Dendritic cell treated with granulocyte-macrophage colony-stimulating factor and Interleukin-4, amounts not matched to agents 40 ng/mL and 50 ng/mL, for 4 days (primary cell): ENCODE data around the gene TOP1.

Experiments
- H3K27ac Mint-ChIP-seq: one replicate; pipeline ENCODE4 v1.8.0; 2022; ENCODE audit warnings: mild to moderate bottlenecking, mixed read lengths
- H3K27me3 Mint-ChIP-seq: one replicate; pipeline ENCODE4 v1.8.0; 2022; ENCODE audit warnings: mild to moderate bottlenecking, mixed read lengths
- H3K36me3 Mint-ChIP-seq: one replicate; pipeline ENCODE4 v1.8.0; 2022; ENCODE audit warnings: low read depth, mixed read lengths
- H3K4me1 Mint-ChIP-seq: one replicate; pipeline ENCODE4 v1.8.0; 2022; ENCODE audit warnings: low read depth, mixed read lengths
- H3K4me3 Mint-ChIP-seq: one replicate; pipeline ENCODE4 v1.8.0; 2022; ENCODE audit warnings: mild to moderate bottlenecking, moderate library complexity, mixed read lengths
- H3K9me3 Mint-ChIP-seq: one replicate; pipeline ENCODE4 v1.8.0; 2022; ENCODE audit warnings: mixed read lengths
- intact Hi-C: fragments of 100-400 bp; cut with micrococcal nuclease; formaldehyde crosslinking; loops from one replicate; pipeline ENCODE4 v1.15.0; 2022

TOP1 gene

DNA sequence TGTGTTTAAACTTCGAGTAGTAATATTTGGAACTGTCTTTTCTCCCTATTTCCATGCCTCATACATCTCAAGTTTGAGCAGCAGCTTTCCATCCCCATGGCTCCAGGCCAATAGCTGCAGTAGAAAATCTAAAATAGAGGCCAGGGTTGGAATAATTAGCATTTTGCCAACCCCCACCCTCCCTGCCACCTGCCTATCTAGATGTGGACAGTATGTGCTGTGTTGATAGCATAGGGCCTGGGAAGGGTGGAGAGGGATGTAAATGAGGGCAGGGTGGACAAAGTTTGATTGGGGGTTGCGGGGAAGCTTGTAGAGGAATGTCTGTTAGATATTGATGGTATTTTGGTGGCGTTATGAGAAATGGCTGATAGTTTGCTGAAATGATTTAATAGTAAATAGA, 5.6 kb downstream of the TOP1 start:
- peaks cover 49% of the 10 kb centered on the region for H3K36me3 Mint-ChIP-seq
- H3K4me3 Mint-ChIP-seq: no peak overlapping the region
- intact Hi-C loops: loop anchor here (10.0 kb wide), 1 partner anchor 51 kb away; no protein-coding TSS in a partner anchor
- no peak overlapping the region for H3K27ac Mint-ChIP-seq
- peaks cover 81% of the 10 kb centered on the region for H3K4me1 Mint-ChIP-seq
- no peaks in the 10 kb centered on the region for H3K27me3 Mint-ChIP-seq
- no peaks in the 10 kb centered on the region for H3K9me3 Mint-ChIP-seq

DNA sequence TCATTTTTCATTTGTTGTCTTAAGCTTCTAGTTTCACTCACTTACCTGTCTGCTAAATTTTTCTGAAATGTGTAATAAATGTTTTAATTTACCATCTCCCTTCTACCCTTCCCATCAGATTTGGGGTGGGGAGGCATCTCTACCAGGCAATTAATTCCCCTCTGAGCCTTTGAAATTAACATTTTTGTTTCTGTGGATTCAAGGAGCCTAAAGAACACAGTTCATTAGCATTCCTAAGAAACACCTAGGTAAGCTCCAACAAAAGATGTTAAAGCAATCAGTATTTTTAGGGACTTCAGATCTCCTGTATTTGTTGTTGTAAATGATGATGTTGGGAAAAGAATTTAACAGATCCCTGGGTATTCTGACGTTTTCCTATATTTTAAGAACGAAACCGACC, 6.6 kb downstream of the TOP1 start:
- intact Hi-C loops: loop anchor here (10.0 kb wide), 1 partner anchor 50 kb away; no protein-coding TSS in a partner anchor

DNA sequence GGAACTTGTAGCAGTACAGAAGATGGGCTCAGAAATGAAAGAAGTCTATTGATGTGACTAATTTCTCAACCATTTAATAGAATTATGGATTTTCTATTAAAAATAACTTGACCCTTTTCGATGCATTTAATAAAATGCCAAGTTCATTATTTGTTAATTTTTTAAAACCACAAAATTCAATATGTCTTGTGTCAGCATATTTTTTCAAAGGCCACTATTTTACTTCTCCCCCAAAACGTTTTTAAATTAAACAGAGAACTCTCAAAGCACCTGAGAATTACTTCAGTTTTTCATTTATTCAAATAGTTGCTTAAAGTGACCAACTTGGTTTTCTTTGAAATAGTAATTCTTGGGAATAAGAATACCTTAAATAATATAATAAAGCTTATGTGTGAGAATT, 8.6 kb downstream of the TOP1 start:
- Mint-ChIP-seq H3K9me3 (no peaks in the 10 kb centered on the region), H3K36me3 (peaks cover 28% of the 10 kb centered on the region), H3K27ac (no peak overlapping the region), H3K27me3 (no peaks in the 10 kb centered on the region), H3K4me1 (peaks cover 84% of the 10 kb centered on the region), H3K4me3 (no peak overlapping the region)
- intact Hi-C loops: loop anchor here (10.0 kb wide), 1 partner anchor 48 kb away; no protein-coding TSS in a partner anchor

More for the DNA sequence above, 6.6 kb downstream of the TOP1 start:
- Mint-ChIP-seq H3K27me3 (no peaks in the 10 kb centered on the region), H3K9me3 (no peaks in the 10 kb centered on the region), H3K36me3 (peaks cover 39% of the 10 kb centered on the region), H3K27ac (no peak overlapping the region), H3K4me1 (peaks cover 87% of the 10 kb centered on the region), H3K4me3 (no peak overlapping the region)

GRCh38 chr20:41038149-41038877, 9.7 kb downstream of the TOP1 start:
- Mint-ChIP-seq H3K27ac (no peak overlapping the region), H3K36me3 (peaks cover 33% of the 10 kb centered on the region), H3K27me3 (no peaks in the 10 kb centered on the region), H3K4me1 (peaks cover 79% of the 10 kb centered on the region), H3K4me3 (no peak overlapping the region), H3K9me3 (no peaks in the 10 kb centered on the region)
- intact Hi-C loops: loop anchor here (10.0 kb wide), 1 partner anchor 46 kb away; no protein-coding TSS in a partner anchor

DNA sequence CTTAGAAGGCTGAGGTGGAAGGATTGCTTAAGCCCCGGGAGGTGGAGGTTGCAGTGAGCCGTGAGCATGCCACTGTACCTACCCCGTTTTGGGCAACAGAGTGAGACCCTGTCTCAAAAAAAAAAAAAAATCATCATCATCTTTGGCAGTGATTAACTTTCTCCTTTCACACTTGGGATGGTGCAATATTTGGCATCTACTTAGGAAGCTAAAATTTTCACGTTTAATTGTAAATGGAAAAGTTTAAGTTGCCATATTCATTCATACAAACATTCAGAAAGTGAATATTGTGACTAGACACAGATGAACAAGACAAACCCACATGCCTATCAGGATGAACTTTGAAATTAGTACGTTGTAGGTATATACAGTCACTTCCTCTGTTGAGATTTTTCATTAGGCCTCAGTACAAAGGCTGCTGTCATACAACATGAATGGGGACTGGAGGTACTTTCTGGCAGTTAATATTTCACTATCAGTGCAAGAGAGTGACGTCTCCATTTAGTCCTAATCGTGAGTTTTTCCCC, 10.3 kb downstream of the TOP1 start:
- H3K27me3 Mint-ChIP-seq: no peaks in the 10 kb centered on the region
- no peak overlapping the region for H3K4me3 Mint-ChIP-seq
- intact Hi-C loops: loop anchor here (10.0 kb wide), 1 partner anchor 46 kb away; no protein-coding TSS in a partner anchor
- peaks cover 37% of the 10 kb centered on the region for H3K36me3 Mint-ChIP-seq
- no peak overlapping the region for H3K27ac Mint-ChIP-seq
- H3K4me1 Mint-ChIP-seq: peaks cover 79% of the 10 kb centered on the region
- H3K9me3 Mint-ChIP-seq: no peaks in the 10 kb centered on the region

DNA sequence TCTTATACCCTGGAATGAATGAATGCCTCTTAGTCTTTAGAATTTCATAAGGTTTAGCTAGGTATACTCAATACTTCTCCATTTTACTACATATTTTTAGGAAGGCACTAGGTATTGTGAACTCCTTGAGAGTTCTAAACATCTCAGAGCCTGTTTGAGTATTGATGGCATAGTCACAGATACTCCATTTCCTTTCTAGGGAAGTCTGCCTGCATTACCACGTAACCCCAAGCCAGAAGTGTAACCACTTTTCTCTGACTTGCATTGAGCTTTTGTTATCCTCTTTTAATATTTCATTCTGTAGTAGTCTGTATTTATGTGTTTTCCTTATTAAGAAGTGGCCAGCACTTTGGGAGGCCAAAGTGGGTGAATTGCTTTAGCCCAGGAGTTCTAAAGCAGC, 12.2 kb downstream of the TOP1 start:
- intact Hi-C loops: no loop called here
- Mint-ChIP-seq H3K27ac (no peak overlapping the region), H3K36me3 (peaks cover 26% of the 10 kb centered on the region), H3K27me3 (no peaks in the 10 kb centered on the region), H3K4me1 (peaks cover 73% of the 10 kb centered on the region), H3K4me3 (no peak overlapping the region), H3K9me3 (no peaks in the 10 kb centered on the region)

- H3K27me3 Mint-ChIP-seq: no peaks in the 10 kb centered on the region
- H3K9me3 Mint-ChIP-seq: no peaks in the 10 kb centered on the region
- peaks cover 71% of the 10 kb centered on the region for H3K4me1 Mint-ChIP-seq
- peaks cover 18% of the 10 kb centered on the region for H3K36me3 Mint-ChIP-seq
- intact Hi-C loops: no loop called here
- no peak overlapping the region for H3K4me3 Mint-ChIP-seq
- no peak overlapping the region for H3K27ac Mint-ChIP-seq
Measured at GRCh38 chr20:41041693-41042092, 13.1 kb downstream of the TOP1 start.

- Mint-ChIP-seq H3K27me3 (no peaks in the 10 kb centered on the region), H3K4me3 (no peak overlapping the region), H3K9me3 (no peaks in the 10 kb centered on the region), H3K27ac (peak overlapping the region; percentile 59), H3K36me3 (peaks cover 9% of the 10 kb centered on the region), H3K4me1 (peaks cover 78% of the 10 kb centered on the region)
- intact Hi-C loops: loop anchor here (5.0 kb wide), 1 partner anchor 52 kb away; no protein-coding TSS in a partner anchor
Measured at GRCh38 chr20:41044409-41045062, 15.9 kb downstream of the TOP1 start.

DNA sequence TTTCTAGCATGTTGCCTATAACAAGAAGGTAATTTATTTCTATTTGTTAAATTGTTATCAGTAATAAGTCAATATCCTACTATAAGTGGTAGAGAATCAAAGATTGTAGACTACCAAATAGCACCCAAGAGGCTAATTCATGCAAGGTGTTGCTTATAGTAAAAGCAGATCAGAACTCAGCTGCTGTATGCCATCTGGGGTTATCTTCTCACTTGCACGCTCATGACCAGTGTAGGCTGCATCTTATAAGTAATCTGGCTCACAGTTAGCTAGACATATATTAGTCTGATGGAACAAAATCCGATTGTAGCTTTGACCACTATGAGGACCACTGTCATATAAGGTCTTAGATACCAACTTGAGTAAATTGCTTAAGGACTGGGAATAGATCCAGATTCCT, 17.0 kb downstream of the TOP1 start:
- Mint-ChIP-seq H3K9me3 (no peaks in the 10 kb centered on the region), H3K4me3 (no peak overlapping the region), H3K4me1 (peaks cover 77% of the 10 kb centered on the region), H3K27me3 (no peaks in the 10 kb centered on the region), H3K36me3 (peaks cover 9% of the 10 kb centered on the region), H3K27ac (no peak overlapping the region)
- intact Hi-C loops: loop anchor here (5.0 kb wide), 1 partner anchor 53 kb away; no protein-coding TSS in a partner anchor

DNA sequence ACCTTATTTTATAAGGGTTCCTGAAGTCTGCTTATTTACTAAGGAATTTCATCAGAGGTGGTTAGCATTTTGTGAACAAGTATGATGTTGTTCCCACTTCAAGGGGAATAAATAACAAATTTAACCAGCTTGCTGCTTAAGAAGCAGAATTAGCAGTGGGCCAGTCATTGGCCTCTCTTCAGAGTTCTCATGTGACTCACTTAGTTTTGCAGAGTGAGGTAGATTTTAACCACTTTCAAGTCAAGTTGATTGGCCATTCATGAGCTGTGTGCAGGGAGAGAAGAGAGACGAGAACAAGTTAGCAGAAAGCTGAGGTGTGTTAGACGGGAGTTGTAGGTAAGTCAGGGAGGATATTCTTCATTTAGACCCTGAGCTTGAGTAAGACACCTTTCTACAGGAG, 18.1 kb downstream of the TOP1 start:
- H3K4me1 Mint-ChIP-seq: peaks cover 80% of the 10 kb centered on the region
- H3K36me3 Mint-ChIP-seq: peaks cover 9% of the 10 kb centered on the region
- no peak overlapping the region for H3K4me3 Mint-ChIP-seq
- no peaks in the 10 kb centered on the region for H3K9me3 Mint-ChIP-seq
- intact Hi-C loops: loop anchor here (5.0 kb wide), 1 partner anchor 54 kb away; no protein-coding TSS in a partner anchor
- H3K27ac Mint-ChIP-seq: no peak overlapping the region
- H3K27me3 Mint-ChIP-seq: no peaks in the 10 kb centered on the region

DNA sequence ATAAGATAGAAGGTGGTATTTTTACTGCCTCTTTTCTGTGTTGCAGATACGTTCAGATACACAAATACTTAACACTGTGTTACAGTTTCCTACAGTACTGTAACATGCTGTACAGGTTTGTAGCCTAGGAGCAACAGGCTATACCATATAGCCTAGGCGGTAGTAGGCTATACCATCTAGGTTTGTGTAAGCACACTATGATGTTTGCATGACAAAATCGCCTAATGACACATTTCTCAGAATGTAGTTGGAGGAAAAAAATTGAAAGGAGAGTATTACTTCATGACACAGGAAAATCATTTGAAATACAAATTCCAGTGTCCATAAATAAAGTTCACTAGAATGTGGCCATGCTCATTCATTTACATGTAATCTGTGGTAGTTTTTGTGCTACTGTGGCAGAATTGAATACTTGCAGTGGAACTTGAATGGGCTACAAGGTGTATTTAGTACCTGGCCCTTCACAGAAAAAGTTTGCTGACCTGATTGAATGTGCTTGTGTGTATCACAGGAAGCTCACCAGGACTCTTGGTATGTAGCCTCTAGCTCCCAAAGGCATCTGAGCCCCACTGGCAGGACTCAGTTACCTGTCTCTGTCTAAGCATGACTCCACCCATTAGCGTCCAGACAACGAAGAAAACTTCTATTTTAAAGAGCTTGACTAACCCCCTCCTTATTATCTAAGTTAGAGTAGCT, 18.8 kb downstream of the TOP1 start:
- H3K27ac Mint-ChIP-seq: peak overlapping the region; percentile 66

GRCh38 chr20:41047975-41048305, 19.3 kb downstream of the TOP1 start:
- Mint-ChIP-seq H3K4me1 (peaks cover 84% of the 10 kb centered on the region), H3K9me3 (no peaks in the 10 kb centered on the region), H3K27me3 (no peaks in the 10 kb centered on the region), H3K4me3 (peak overlapping the region; percentile 59), H3K36me3 (peaks cover 7% of the 10 kb centered on the region), H3K27ac (peak overlapping the region; percentile 66)
- intact Hi-C loops: loop anchor here (5.0 kb wide), 1 partner anchor 56 kb away; no protein-coding TSS in a partner anchor

More for the DNA sequence above, 18.8 kb downstream of the TOP1 start:
- Mint-ChIP-seq H3K27me3 (no peaks in the 10 kb centered on the region), H3K4me1 (peaks cover 82% of the 10 kb centered on the region), H3K4me3 (no peak overlapping the region), H3K36me3 (peaks cover 9% of the 10 kb centered on the region), H3K9me3 (no peaks in the 10 kb centered on the region)
- intact Hi-C loops: loop anchor here (5.0 kb wide), 1 partner anchor 55 kb away; no protein-coding TSS in a partner anchor

DNA sequence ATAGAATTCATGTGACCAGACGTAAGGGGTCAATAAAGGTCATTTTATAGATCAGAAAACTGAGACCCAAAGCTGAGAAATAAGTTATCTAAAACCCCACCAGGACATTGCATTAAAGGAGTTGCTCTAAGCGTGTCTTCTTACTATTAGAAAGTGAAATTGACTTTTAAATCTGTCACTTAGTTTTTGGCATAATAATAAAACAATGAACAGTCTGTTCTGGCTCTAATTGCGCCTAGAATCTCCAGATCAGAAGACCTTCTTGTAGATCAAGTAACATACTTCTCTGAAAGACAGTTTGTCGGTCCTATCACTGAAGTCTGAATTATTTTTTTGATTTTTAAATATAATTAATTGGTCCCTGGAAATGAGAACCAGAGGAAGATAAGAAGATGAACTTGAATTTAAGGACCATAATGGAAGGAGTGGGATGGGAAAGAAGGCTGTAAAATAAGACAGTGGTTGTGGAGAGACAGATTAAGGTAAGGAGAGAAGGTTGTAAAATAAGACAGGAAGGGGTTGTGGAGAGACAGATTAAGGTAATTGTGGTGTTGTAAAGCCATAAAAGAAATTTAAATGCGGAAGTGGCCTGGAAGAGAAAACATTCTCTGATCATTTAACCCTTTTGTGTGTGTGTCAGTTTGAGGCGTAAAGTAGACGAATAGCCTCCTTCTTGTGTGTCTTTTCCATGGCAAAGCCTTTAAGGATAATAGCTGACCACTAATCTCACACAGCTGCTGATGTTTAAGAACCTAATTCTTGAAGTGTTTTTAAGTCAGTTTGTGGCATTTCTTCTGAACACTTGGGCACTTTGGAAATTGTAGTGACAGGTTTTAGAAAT, 20.1 kb downstream of the TOP1 start:
- H3K27me3 Mint-ChIP-seq: no peaks in the 10 kb centered on the region
- peaks cover 1% of the 10 kb centered on the region for H3K9me3 Mint-ChIP-seq
- peaks cover 3% of the 10 kb centered on the region for H3K36me3 Mint-ChIP-seq
- H3K4me1 Mint-ChIP-seq: peaks cover 84% of the 10 kb centered on the region
- peak overlapping the region; percentile 59 for H3K4me3 Mint-ChIP-seq
- intact Hi-C loops: loop anchor here (5.0 kb wide), 1 partner anchor 56 kb away; no protein-coding TSS in a partner anchor
- peak overlapping the region; percentile 66 for H3K27ac Mint-ChIP-seq
